PC-3 (cell line): ENCODE data around the gene MAB21L1. TPM values are rescaled to one million over a fixed set of nuclear protein-coding genes. Genes with fewer than 3 reads are reported as not detected.

Experiments
- ATAC-seq: fragments of 200-7000 bp; cut with Tn5 transposase; 2 replicates; pipeline ENCODE4 v1.9.1; 2020; ENCODE audit warnings: mild to moderate bottlenecking, moderate library complexity
- BruUV-seq: library from RNA; stranded (reverse); fragments of 400-500 nt; replicated peaks from 2 replicates; lab custom pipeline; 2021; lab: Mats Ljungman, UMichigan
- CTCF ChIA-PET: fragments of 300-600 bp; sonication (Branson Sonifier 250); formaldehyde crosslinking; loops from one replicate; lab custom pipeline; 2022; ENCODE audit warnings: antibody characterized with exemption; lab: Charles Lee
- POLR2A ChIA-PET: fragments of 300-600 bp; sonication (Branson Sonifier 250); formaldehyde crosslinking; loops from one replicate; lab custom pipeline; 2022; ENCODE audit warnings: antibody characterized with exemption; ENCODE audit not compliant: unreplicated experiment; lab: Charles Lee
- DNase-seq: peaks from one replicate; pipeline ENCODE4 v3.0.0-alpha.2; 2015
- H2AFZ ChIP-seq: fragments of 300-600 bp; sonication (generic); 2 replicates; pipeline ENCODE4 v1.6.0; 2016; ENCODE audit warnings: antibody characterized with exemption, low read length
- H3F3A ChIP-seq: fragments of 300-600 bp; sonication (generic); one replicate; pipeline ENCODE4 v1.6.0; 2017; ENCODE audit warnings: antibody characterized with exemption, low read length, control low read depth, mild to moderate bottlenecking; ENCODE audit not compliant: unreplicated experiment
- H3K27ac ChIP-seq: fragments of 300-600 bp; sonication (generic); 2 replicates; pipeline ENCODE4 v1.5.1; 2016; ENCODE audit warnings: mild to moderate bottlenecking, low read length
- H3K27me3 ChIP-seq: fragments of 300-600 bp; sonication (generic); 2 replicates; pipeline ENCODE4 v1.6.1; 2016; ENCODE audit warnings: low read length, mixed read lengths
- H3K36me3 ChIP-seq: fragments of 300-600 bp; sonication (generic); 2 replicates; pipeline ENCODE4 v1.6.1; 2016; ENCODE audit warnings: low read depth, mixed run types, low read length, mixed read lengths
- H3K4me1 ChIP-seq: fragments of 300-600 bp; sonication (generic); 2 replicates; pipeline ENCODE4 v1.5.1; 2016; ENCODE audit warnings: low read length; ENCODE audit not compliant: insufficient read depth
- H3K4me2 ChIP-seq: fragments of 300-600 bp; sonication (generic); 2 replicates; pipeline ENCODE4 v1.6.0; 2016; ENCODE audit warnings: low read length
- H3K4me3 ChIP-seq: fragments of 300-600 bp; sonication (generic); 2 replicates; pipeline ENCODE4 v1.5.1; 2016; ENCODE audit warnings: mild to moderate bottlenecking, low read length, mixed read lengths
- H3K79me2 ChIP-seq: fragments of 300-600 bp; sonication (generic); 2 replicates; pipeline ENCODE4 v1.6.1; 2017; ENCODE audit warnings: low read length, mixed read lengths
- H3K9ac ChIP-seq: fragments of 300-600 bp; sonication (generic); 2 replicates; pipeline ENCODE4 v1.6.0; 2016; ENCODE audit warnings: mild to moderate bottlenecking, low read length
- H3K9me2 ChIP-seq: fragments of 300-600 bp; sonication (generic); replicated peaks from 2 replicates; pipeline ENCODE4 v1.6.1; 2016; ENCODE audit warnings: mixed run types, low read length, mixed read lengths
- H3K9me3 ChIP-seq: fragments of 300-600 bp; sonication (generic); 2 replicates; pipeline ENCODE4 v1.6.1; 2016; ENCODE audit warnings: low read length, mixed read lengths
- H4K20me1 ChIP-seq: fragments of 300-600 bp; sonication (generic); 2 replicates; pipeline ENCODE4 v1.6.1; 2016; ENCODE audit warnings: low read length, mixed read lengths
- CTCF ChIP-seq: fragments of 300-600 bp; sonication (generic); conservative IDR thresholded peaks from 2 replicates; pipeline ENCODE4 v1.5.1; 2017; ENCODE audit warnings: antibody characterized with exemption, low read depth, mild to moderate bottlenecking, low read length
- EZH2 ChIP-seq: fragments of 300-600 bp; sonication (generic); IDR thresholded peaks from one replicate; pipeline ENCODE4 v1.6.1; 2017; ENCODE audit warnings: antibody characterized with exemption, mild to moderate bottlenecking, low read length; ENCODE audit not compliant: unreplicated experiment
- EZH2phosphoT487 ChIP-seq: fragments of 300-600 bp; sonication (generic); IDR thresholded peaks from 2 replicates; pipeline ENCODE4 v1.6.1; 2018; ENCODE audit warnings: mild to moderate bottlenecking, antibody characterized with exemption, low read length, borderline replicate concordance
- intact Hi-C: fragments of 100-400 bp; cut with micrococcal nuclease; formaldehyde crosslinking; loops from 2 replicates; pipeline ENCODE4 v1.9.0; 2023
- total RNA-seq: library from RNA; depleted of rRNA; stranded (reverse); fragments of >200 nt; gene quantifications from 2 replicates; pipeline ENCODE4 v1.2.3, GENCODE V29; 2014

Gene MAB21L1
- total RNA-seq, 1 experiment from 2014 or later = not detected

- Histone ChIP-seq H3K9ac (no peak overlapping the region), H3K4me2 (no peak overlapping the region), H3K9me3 (no peaks in the 10 kb centered on the region), H3K4me1 (no peaks in the 10 kb centered on the region), H3F3A (no peaks in the 10 kb centered on the region), H3K27me3 (no peaks in the 10 kb centered on the region), H4K20me1 (no peaks in the 10 kb centered on the region), H2AFZ (no peak overlapping the region), H3K79me2 (no peaks in the 10 kb centered on the region), H3K27ac (no peak overlapping the region), H3K9me2 (no peaks in the 10 kb centered on the region), H3K4me3 (no peak overlapping the region), H3K36me3 (no peaks in the 10 kb centered on the region)
- no TSS peak for BruUV-seq
- TF ChIP-seq EZH2phosphoT487 (no peak), CTCF (no peak), EZH2 (no peak)
- ATAC-seq (no peak), DNase-seq (no peak)
- intact Hi-C loops = no loop called here
- ChIA-PET POLR2A (no interaction called here), CTCF (no interaction called here)
Observed at GRCh38 chr13:35455022-35455421, 21.5 kb downstream of the MAB21L1 start.

DNA sequence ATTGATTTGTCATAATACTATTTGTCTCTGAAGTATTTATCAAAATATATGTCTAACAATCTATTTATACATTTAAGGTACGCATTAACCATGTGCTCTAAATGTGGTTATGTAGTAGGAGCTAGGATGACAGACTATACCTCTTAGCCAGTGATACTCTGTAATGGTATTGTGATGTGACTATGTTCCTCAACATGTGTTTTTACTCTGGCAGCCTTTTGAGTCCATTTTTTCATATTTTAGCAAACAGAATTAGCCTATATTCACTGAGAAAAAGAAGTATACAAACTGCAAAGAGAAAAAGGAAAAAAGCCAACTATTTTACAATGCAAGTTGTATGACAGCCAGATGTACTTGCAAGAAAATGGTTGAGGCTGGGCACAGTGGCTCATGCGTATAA is 26.7 kb downstream of the MAB21L1 start:
- DNase-seq = no peak
- Histone ChIP-seq H4K20me1 (no peaks in the 10 kb centered on the region), H3K4me2 (no peak overlapping the region), H3K4me1 (no peaks in the 10 kb centered on the region), H3K27me3 (no peaks in the 10 kb centered on the region), H3K9me3 (no peaks in the 10 kb centered on the region), H2AFZ (no peak overlapping the region), H3K79me2 (no peaks in the 10 kb centered on the region), H3K36me3 (no peaks in the 10 kb centered on the region), H3F3A (no peaks in the 10 kb centered on the region), H3K9ac (no peak overlapping the region), H3K9me2 (no peaks in the 10 kb centered on the region), H3K27ac (no peak overlapping the region), H3K4me3 (no peak overlapping the region)
- BruUV-seq = no TSS peak
- no peak for ATAC-seq
- ChIA-PET CTCF (no interaction called here), POLR2A (no interaction called here)
- intact Hi-C loops = no loop called here
- no peak for TF ChIP-seq CTCF
- TF ChIP-seq EZH2phosphoT487 = no peak
- no peak for TF ChIP-seq EZH2

- no peak overlapping the region for H2AFZ ChIP-seq
- H3K4me3 ChIP-seq = no peak overlapping the region
- no peak overlapping the region for H3K27ac ChIP-seq
- ATAC-seq (no peak), DNase-seq (no peak)
- H4K20me1 ChIP-seq = no peaks in the 10 kb centered on the region
- no peaks in the 10 kb centered on the region for H3K79me2 ChIP-seq
- no peak for TF ChIP-seq EZH2phosphoT487
- no peak for TF ChIP-seq EZH2
- no peak for TF ChIP-seq CTCF
- ChIA-PET POLR2A (no interaction called here), CTCF (no interaction called here)
- no peaks in the 10 kb centered on the region for H3K9me2 ChIP-seq
- no peaks in the 10 kb centered on the region for H3K36me3 ChIP-seq
- intact Hi-C loops = no loop called here
- H3K4me1 ChIP-seq = no peaks in the 10 kb centered on the region
- H3F3A ChIP-seq = no peaks in the 10 kb centered on the region
- no TSS peak for BruUV-seq
- H3K4me2 ChIP-seq = no peak overlapping the region
- no peaks in the 10 kb centered on the region for H3K9me3 ChIP-seq
- no peak overlapping the region for H3K9ac ChIP-seq
- no peaks in the 10 kb centered on the region for H3K27me3 ChIP-seq
Observed at GRCh38 chr13:35448465-35448864, 28.0 kb downstream of the MAB21L1 start.
